Measurements from ENCODE around the gene KIF7. TPM values are rescaled to one million over a fixed set of nuclear protein-coding genes. Genes with fewer than 3 reads are reported as not detected.

KIF7 gene
- total and polyA plus RNA-seq, 2 of the 4 experiments (the other 2 are of a cell fraction) = 5.0 to 9.0 TPM

DNA sequence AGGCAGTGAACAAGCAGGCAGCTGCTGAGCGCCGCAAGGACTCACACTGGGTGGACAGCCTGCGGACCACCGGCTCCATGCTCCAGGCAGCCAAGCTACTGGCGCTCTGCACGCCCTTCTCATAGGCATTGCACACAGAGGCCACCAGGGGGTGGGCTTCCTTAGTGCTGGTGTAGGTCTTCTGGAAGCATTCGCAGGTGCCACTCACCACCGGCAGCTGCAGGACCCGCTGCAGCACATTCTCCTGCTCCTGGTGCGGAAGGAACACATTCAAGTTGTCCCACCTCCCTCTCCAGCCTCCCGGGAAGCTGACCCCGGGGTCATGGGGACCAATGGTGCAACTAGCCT is 17.9 kb upstream of the KIF7 start:
- CTCF ChIA-PET = interaction anchor here (0.9 kb wide), 1 partner anchor 10 kb away, joined by 3 read pairs; no protein-coding TSS in a partner anchor
- Histone ChIP-seq H2BK5ac (ENCODE audit: low read depth, low read length, poor library complexity, severe bottlenecking) (no peak overlapping the region), H2BK120ac (ENCODE audit: low read depth, low read length) (no peak overlapping the region), H3K4me1 (ENCODE audit: control insufficient read depth, insufficient read depth, low read length) (no peaks in the 10 kb centered on the region), H3K4me3 (ENCODE audit: insufficient read depth, low read depth, low read length) (no peak overlapping the region), H3K56ac (ENCODE audit: extremely low read depth, insufficient read depth, low read length) (no peak overlapping the region), H4K20me1 (ENCODE audit: insufficient read depth, low read length) (no peaks in the 10 kb centered on the region), H3K18ac (ENCODE audit: low read depth, low read length) (no peak overlapping the region), H2BK20ac (ENCODE audit: low read depth, low read length) (no peak overlapping the region), H3K36me3 (ENCODE audit: control insufficient read depth, insufficient read depth, low read length) (no peaks in the 10 kb centered on the region), H4K91ac (ENCODE audit: insufficient read depth, low read depth, low read length) (no peak overlapping the region), H2AK9ac (replicated peaks; ENCODE audit: low read depth, low read length, poor library complexity) (no peak overlapping the region), H3K27ac (ENCODE audit: insufficient read depth, low read length) (no peak overlapping the region), H3K14ac (replicated peaks; ENCODE audit: low read depth, low read length) (no peak overlapping the region), H3K9me1 (ENCODE audit: insufficient read depth, low read length) (0 out of 2 replicates have a peak, but pooled peaks cover 2% of the 10 kb centered on the region), H4K5ac (ENCODE audit: low read depth, low read length) (no peak overlapping the region), H2BK15ac (ENCODE audit: low read depth, low read length) (no peak overlapping the region), H3K9me3 (ENCODE audit: control insufficient read depth, insufficient read depth, low read length) (no peaks in the 10 kb centered on the region), H3K23ac (ENCODE audit: low read depth, low read length) (no peak overlapping the region), H2AK5ac (ENCODE audit: low read depth, low read length) (no peak overlapping the region), H3K4me2 (ENCODE audit: low read depth, low read length) (no peak overlapping the region), H3K27me3 (ENCODE audit: control insufficient read depth, insufficient read depth, low read length) (no peaks in the 10 kb centered on the region), H3K79me1 (ENCODE audit: low read depth in 1 of 2, low read length in 2 of 2) (no peaks in the 10 kb centered on the region), H3K9ac (ENCODE audit: low read depth, low read length) (no peak overlapping the region), H3K4ac (ENCODE audit: low read depth, low read length) (no peak overlapping the region), H2AFZ (replicated peaks; ENCODE audit: low read length, poor library complexity) (no peak overlapping the region), H4K8ac (ENCODE audit: low read depth in 2 of 2, low read length in 2 of 2) (no peak overlapping the region)
- 100% methylated on average over 1 of the region's 12 CpGs; no CpG with 5 or more reads in 1 of the 2 experiments for WGBS, 2 experiments (ENCODE audit: extremely low coverage in 2 of 2, insufficient read length in 1 of 2)
- POLR2A ChIA-PET (ENCODE audit: unreplicated experiment) = no interaction called here
- dilution Hi-C loops (cut with HindIII; ENCODE audit: low sequenced_read_pairs, unreplicated experiment) (no loop called here), intact Hi-C loops (cut with micrococcal nuclease) (no loop called here), in situ Hi-C loops (cut with MboI; ENCODE audit: low sequenced_read_pairs) (no loop called here)
- ATAC-seq (ENCODE audit: low read depth) (no peak), DNase-seq (no peak)
- no TSS peak for BruUV-seq (replicated peaks)
- TF ChIP-seq, protein P1, sequence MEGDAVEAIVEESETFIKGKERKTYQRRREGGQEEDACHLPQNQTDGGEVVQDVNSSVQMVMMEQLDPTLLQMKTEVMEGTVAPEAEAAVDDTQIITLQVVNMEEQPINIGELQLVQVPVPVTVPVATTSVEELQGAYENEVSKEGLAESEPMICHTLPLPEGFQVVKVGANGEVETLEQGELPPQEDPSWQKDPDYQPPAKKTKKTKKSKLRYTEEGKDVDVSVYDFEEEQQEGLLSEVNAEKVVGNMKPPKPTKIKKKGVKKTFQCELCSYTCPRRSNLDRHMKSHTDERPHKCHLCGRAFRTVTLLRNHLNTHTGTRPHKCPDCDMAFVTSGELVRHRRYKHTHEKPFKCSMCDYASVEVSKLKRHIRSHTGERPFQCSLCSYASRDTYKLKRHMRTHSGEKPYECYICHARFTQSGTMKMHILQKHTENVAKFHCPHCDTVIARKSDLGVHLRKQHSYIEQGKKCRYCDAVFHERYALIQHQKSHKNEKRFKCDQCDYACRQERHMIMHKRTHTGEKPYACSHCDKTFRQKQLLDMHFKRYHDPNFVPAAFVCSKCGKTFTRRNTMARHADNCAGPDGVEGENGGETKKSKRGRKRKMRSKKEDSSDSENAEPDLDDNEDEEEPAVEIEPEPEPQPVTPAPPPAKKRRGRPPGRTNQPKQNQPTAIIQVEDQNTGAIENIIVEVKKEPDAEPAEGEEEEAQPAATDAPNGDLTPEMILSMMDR (conservative IDR thresholded peaks at IDR 0.05; ENCODE audit: low read depth, low read length) = peak; percentile 28; the same call in 1 of the 2 replicates
- no peak for TF ChIP-seq RCOR1 (IDR thresholded peaks at IDR 0.05; ENCODE audit: insufficient replicate concordance, low read length)
- peak; percentile 5; the same call in 1 of the 2 replicates for TF ChIP-seq RAD21 (IDR thresholded peaks at IDR 0.05; ENCODE audit: low read length)
- no peak for TF ChIP-seq CHD1 (IDR thresholded peaks at IDR 0.05; ENCODE audit: low read depth, low read length)
- TF ChIP-seq MXI1 (IDR thresholded peaks at IDR 0.05; ENCODE audit: borderline replicate concordance, low read depth, low read length) = no peak
- no peak for TF ChIP-seq NFE2L2 (IDR thresholded peaks at IDR 0.05; ENCODE audit: low read depth, low read length)
